ENCODE results near the gene EDARADD.

DNA sequence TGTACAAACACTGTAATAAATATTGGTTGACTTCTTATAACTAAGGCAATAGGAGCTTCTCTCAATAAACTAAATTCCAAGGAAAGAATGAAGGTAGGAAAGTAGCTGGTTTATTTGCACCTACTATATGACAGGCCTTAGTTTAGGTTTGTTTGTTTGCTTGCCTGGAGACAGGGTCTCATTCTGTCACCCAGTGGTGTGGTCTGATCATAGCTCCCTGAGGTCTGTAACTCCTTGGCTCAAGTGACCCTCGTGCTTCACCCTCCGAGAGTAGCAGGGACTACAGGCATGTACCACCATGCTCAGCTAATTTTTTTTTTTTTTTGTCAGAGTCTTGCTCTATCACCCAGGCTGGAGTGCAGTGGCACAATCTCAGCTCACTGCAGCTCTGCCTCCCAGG lies 1.9 kb upstream of the EDARADD start:
- TF ChIP-seq, protein P1, sequence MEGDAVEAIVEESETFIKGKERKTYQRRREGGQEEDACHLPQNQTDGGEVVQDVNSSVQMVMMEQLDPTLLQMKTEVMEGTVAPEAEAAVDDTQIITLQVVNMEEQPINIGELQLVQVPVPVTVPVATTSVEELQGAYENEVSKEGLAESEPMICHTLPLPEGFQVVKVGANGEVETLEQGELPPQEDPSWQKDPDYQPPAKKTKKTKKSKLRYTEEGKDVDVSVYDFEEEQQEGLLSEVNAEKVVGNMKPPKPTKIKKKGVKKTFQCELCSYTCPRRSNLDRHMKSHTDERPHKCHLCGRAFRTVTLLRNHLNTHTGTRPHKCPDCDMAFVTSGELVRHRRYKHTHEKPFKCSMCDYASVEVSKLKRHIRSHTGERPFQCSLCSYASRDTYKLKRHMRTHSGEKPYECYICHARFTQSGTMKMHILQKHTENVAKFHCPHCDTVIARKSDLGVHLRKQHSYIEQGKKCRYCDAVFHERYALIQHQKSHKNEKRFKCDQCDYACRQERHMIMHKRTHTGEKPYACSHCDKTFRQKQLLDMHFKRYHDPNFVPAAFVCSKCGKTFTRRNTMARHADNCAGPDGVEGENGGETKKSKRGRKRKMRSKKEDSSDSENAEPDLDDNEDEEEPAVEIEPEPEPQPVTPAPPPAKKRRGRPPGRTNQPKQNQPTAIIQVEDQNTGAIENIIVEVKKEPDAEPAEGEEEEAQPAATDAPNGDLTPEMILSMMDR (IDR thresholded peaks at IDR 0.05; ENCODE audit: borderline replicate concordance, extremely low read depth, low read length, poor library complexity, severe bottlenecking), result no peak
- TF ChIP-seq EZH2 (IDR thresholded peaks at IDR 0.05; ENCODE audit: borderline replicate concordance, low read depth, low read length, severe bottlenecking), result no peak
